K562 (cell line): ENCODE results near the gene HSF2BP. TPM values are rescaled to one million over a fixed set of nuclear protein-coding genes. Genes with fewer than 3 reads are reported as not detected.

Experiments
- ATAC-seq: fragments of 200-7000 bp; cut with Tn5 transposase; 3 replicates; pipeline ENCODE4 v1.9.1; 2020; ENCODE audit warnings: moderate library complexity
- BruUV-seq: library from RNA; stranded (reverse); fragments of 400-500 nt; replicated peaks from 2 replicates; lab custom pipeline; 2021; lab: Mats Ljungman, UMichigan
- CTCF ChIA-PET: fragments of 300-600 bp; formaldehyde crosslinking; extraction: SDS; loops from one replicate; lab custom pipeline; 2021; ENCODE audit warnings: low intra/inter-chr PET ratio; lab: Yijun Ruan, JAX
- POLR2A ChIA-PET: fragments of 300-600, 350-650 bp; sonication (Branson Sonifier 250); formaldehyde crosslinking; extraction: SDS; loops from one replicate; lab custom pipeline; 2021; ENCODE audit warnings: antibody characterized with exemption, inconsistent platforms; lab: Yijun Ruan, JAX
- DNase-seq, 4 experiments: peaks; one replicate each; pipeline versions ENCODE4 v3.0.0 to v3.0.0-alpha.2; 2011 to 2018; ENCODE audit warnings: low spot score in 3 of 4, mixed read lengths in 3 of 4; ENCODE audit errors: extremely low read depth in 1 of 4
- FAIRE-seq: peaks from 2 replicates; lab custom pipeline; 2011; peaks lifted over from hg19 to GRCh38; lab: Jason Lieb, UNC
- H2AFZ ChIP-seq: 2 replicates; pipeline ENCODE4 v1.6.0; 2011; ENCODE audit warnings: low read depth, low read length, control low read depth, inconsistent platforms
- H3K27ac ChIP-seq: fragments of 200-600 bp; 3 replicates; pipeline ENCODE4 v1.8.0; 2011; ENCODE audit warnings: low read depth, mild to moderate bottlenecking, control low read depth, inconsistent platforms, low read length, moderate library complexity, mixed read lengths; ENCODE audit errors: extremely low read depth
- H3K27me3 ChIP-seq, 2 experiments: fragments of 300-600 bp in 1 of 2; 2 replicates in 1 of 2; 3 replicates in 1 of 2; pipeline versions ENCODE4 v1.6.0 to v1.8.0; 2011; ENCODE audit warnings: inconsistent platforms in 2 of 2, low read length in 2 of 2, mild to moderate bottlenecking in 1 of 2, mixed read lengths in 1 of 2, moderate library complexity in 1 of 2; ENCODE audit not compliant: control insufficient read depth in 2 of 2, insufficient read depth in 2 of 2
- H3K36me3 ChIP-seq: fragments of 300-600 bp; 3 replicates; pipeline ENCODE4 v1.8.0; 2011; ENCODE audit warnings: mild to moderate bottlenecking, low read length, inconsistent platforms; ENCODE audit not compliant: control insufficient read depth, insufficient read depth
- H3K4me1 ChIP-seq, 2 experiments: fragments of 200-600 bp in 1 of 2; replicated peaks in 1 of 2; 2 replicates in 1 of 2; 3 replicates in 1 of 2; pipeline versions ENCODE4 v1.5.1 to v1.8.0; 2011; ENCODE audit warnings: inconsistent platforms in 2 of 2, low read length in 2 of 2, mild to moderate bottlenecking in 1 of 2, mixed read lengths in 1 of 2, moderate library complexity in 1 of 2; ENCODE audit not compliant: control insufficient read depth in 2 of 2, insufficient read depth in 2 of 2
- H3K4me2 ChIP-seq: 2 replicates; pipeline ENCODE4 v1.6.1; 2011; ENCODE audit warnings: low read length, control low read depth, inconsistent platforms, mixed read lengths; ENCODE audit not compliant: insufficient read depth
- H3K4me3 ChIP-seq: fragments of 200-600 bp; sonication (generic), shearing (Covaris generic); 2 replicates; pipeline ENCODE4 v1.5.1; 2016; ENCODE audit warnings: control low read depth, inconsistent platforms
- H3K79me2 ChIP-seq: fragments of 200-600 bp; 3 replicates; pipeline ENCODE4 v1.8.0; 2011; ENCODE audit warnings: low read length, inconsistent platforms; ENCODE audit not compliant: control insufficient read depth, insufficient read depth
- H3K9ac ChIP-seq, 2 experiments: 2 replicates each; pipeline versions ENCODE4 v1.6.0 to v1.6.1; 2011; ENCODE audit warnings: low read depth in 2 of 2, low read length in 2 of 2, control low read depth in 1 of 2, inconsistent platforms in 1 of 2, mild to moderate bottlenecking in 1 of 2, mixed read lengths in 1 of 2; ENCODE audit not compliant: insufficient read depth in 1 of 2
- H3K9me1 ChIP-seq: one replicate; pipeline ENCODE4 v1.6.0; 2011; ENCODE audit warnings: inconsistent platforms, mild to moderate bottlenecking, low read length, moderate library complexity; ENCODE audit not compliant: control insufficient read depth, insufficient read depth
- H3K9me3 ChIP-seq: replicated peaks from 2 replicates; pipeline ENCODE4 v1.5.1; 2011; ENCODE audit warnings: low read depth, low read length, inconsistent platforms; ENCODE audit not compliant: control insufficient read depth, insufficient read depth
- H4K20me1 ChIP-seq: replicated peaks from 2 replicates; pipeline ENCODE4 v1.6.1; 2011; ENCODE audit warnings: low read length, inconsistent platforms, mixed read lengths; ENCODE audit not compliant: control insufficient read depth, insufficient read depth
- GTF2A2 ChIP-seq: IDR thresholded peaks from 2 replicates; pipeline ENCODE4 v1.6.1; 2016; ENCODE audit warnings: mild to moderate bottlenecking, missing genetic modification characterization, missing compliant biosample characterization
- NFIC ChIP-seq: fragments of 450-650 bp; IDR thresholded peaks from 2 replicates; pipeline ENCODE4 v1.6.1; 2017; ENCODE audit warnings: mild to moderate bottlenecking, inconsistent platforms
- NFIX ChIP-seq: fragments of 250-450 bp; sonication (Bioruptor Pico); IDR thresholded peaks from 2 replicates; pipeline ENCODE4 v1.4.0; 2020; ENCODE audit warnings: low read depth, mild to moderate bottlenecking, moderate library complexity
- OTX1 ChIP-seq: fragments of 450-650 bp; formaldehyde crosslinking; IDR thresholded peaks from 2 replicates; pipeline ENCODE4 v1.4.0; 2022; ENCODE audit warnings: mild to moderate bottlenecking
- POLR2G ChIP-seq: fragments of 200-400 bp; formaldehyde crosslinking; IDR thresholded peaks from 2 replicates; pipeline ENCODE4 v1.6.1; 2017; ENCODE audit warnings: low read depth, mild to moderate bottlenecking, antibody characterized with exemption, low read length, moderate library complexity
- RBM34 ChIP-seq: fragments of 200-400 bp; formaldehyde crosslinking; IDR thresholded peaks from 2 replicates; pipeline ENCODE4 v1.6.1; 2018; ENCODE audit warnings: low read length, borderline replicate concordance; ENCODE audit not compliant: insufficient read depth
- SMAD3 ChIP-seq: fragments of 450-650 bp; formaldehyde crosslinking; conservative IDR thresholded peaks from 2 replicates; pipeline ENCODE4 v1.4.0; 2020; ENCODE audit warnings: mild to moderate bottlenecking
- STAG1 ChIP-seq: sonication (generic); formaldehyde crosslinking; IDR thresholded peaks from 2 replicates; pipeline ENCODE4 v1.5.0; 2020; ENCODE audit warnings: missing genetic modification reagents, borderline replicate concordance
- STAT5B ChIP-seq: fragments of 250-450 bp; sonication (Bioruptor Pico); IDR thresholded peaks from 2 replicates; pipeline ENCODE4 v1.8.0; 2021; ENCODE audit warnings: mild to moderate bottlenecking, inconsistent platforms
- WGBS: fragments of 100-300 bp; shearing (Covaris generic); methylation state at CpG from one replicate; pipeline ENCODE4 v1.1.6; 2016; ENCODE audit warnings: low coverage, mixed read lengths; ENCODE audit not compliant: insufficient coverage; ENCODE audit errors: missing lambda C conversion rate; 5-methylcytosine and 5-hydroxymethylcytosine counted together
- in situ Hi-C: fragments of 300-500 bp; cut with MboI; formaldehyde crosslinking; loops from 4 replicates; pipeline ENCODE4 v1.15.0; 2018; ENCODE audit warnings: inconsistent platforms, mixed read lengths
- intact Hi-C: fragments of 100-400 bp; cut with micrococcal nuclease; formaldehyde crosslinking; loops from 2 replicates; pipeline ENCODE4 v1.14.2; 2022
- polyA plus RNA-seq, 8 experiments: library from polyadenylated mRNA; depleted of rRNA in 4 of 8; stranded (reverse) in 5 of 8; unstranded in 3 of 8; fragments of >200 nt; fragmentation: Nextera tagmentation in 2 of 8; fragmentation: Illumina TruSeq in 1 of 8; extraction: Ambion mirVana in 2 of 8; extraction: Trizol in 1 of 8; gene quantifications; 2 replicates each; pipeline versions ENCODE4 v1.2.1 to v1.2.3, GENCODE V29; 2011 to 2014; ENCODE audit warnings: inconsistent platforms in 1 of 8, missing spikeins in 1 of 8
- total RNA-seq, 7 experiments: library from RNA; depleted of rRNA in 6 of 7; stranded (reverse); fragments of >200 nt in 6 of 7; fragmentation: Illumina TruSeq in 2 of 7; extraction: Trizol in 2 of 7; gene quantifications; 2 replicates each; pipeline versions ENCODE4 v1.2.1 to v1.2.3, GENCODE V29; 2011 to 2021; ENCODE audit warnings: low replicate concordance in 1 of 7
- TF ChIP-seq, protein P1 (sequence below): sonication (generic); formaldehyde crosslinking; IDR thresholded peaks from 2 replicates; pipeline ENCODE4 v1.8.1; 2023; ENCODE audit warnings: mild to moderate bottlenecking, missing genetic modification reagents
- TF ChIP-seq, protein P2 (sequence below), 3 experiments: IDR thresholded peaks in 2 of 3; conservative IDR thresholded peaks in 1 of 3; 2 replicates each; pipeline ENCODE4 v1.5.1; 2011 to 2012; ENCODE audit warnings: low read length in 3 of 3, mild to moderate bottlenecking in 3 of 3, control low read depth in 2 of 3, improper control_type of control experiment in 1 of 3, inconsistent platforms in 1 of 3, low read depth in 1 of 3, mixed read lengths in 1 of 3, moderate library complexity in 1 of 3; ENCODE audit not compliant: insufficient read depth in 2 of 3

The HSF2BP gene
- total and polyA plus RNA-seq, 9 of the 15 experiments (the other 6 are each of a cell fraction or from before 2014, with no cell fraction given) = 0.04 to 0.57 (median 0.20) TPM; not detected in 2

- Histone ChIP-seq H3K9me1 (no peaks in the 10 kb centered on the region), H3K36me3 (peaks cover 99% of the 10 kb centered on the region)
- intact Hi-C loops = no loop called here
- CTCF ChIA-PET = no interaction called here
- WGBS = 92% methylated on average over 32 of the region's 32 CpGs
- no TSS peak for BruUV-seq
- TF ChIP-seq STAG1 (CRISPR knock-in tag) = peak; percentile 20; the same call in 1 of the 2 replicates
- peak; percentile 57 for TF ChIP-seq POLR2G
- no peak for TF ChIP-seq OTX1
- TF ChIP-seq, protein P1, sequence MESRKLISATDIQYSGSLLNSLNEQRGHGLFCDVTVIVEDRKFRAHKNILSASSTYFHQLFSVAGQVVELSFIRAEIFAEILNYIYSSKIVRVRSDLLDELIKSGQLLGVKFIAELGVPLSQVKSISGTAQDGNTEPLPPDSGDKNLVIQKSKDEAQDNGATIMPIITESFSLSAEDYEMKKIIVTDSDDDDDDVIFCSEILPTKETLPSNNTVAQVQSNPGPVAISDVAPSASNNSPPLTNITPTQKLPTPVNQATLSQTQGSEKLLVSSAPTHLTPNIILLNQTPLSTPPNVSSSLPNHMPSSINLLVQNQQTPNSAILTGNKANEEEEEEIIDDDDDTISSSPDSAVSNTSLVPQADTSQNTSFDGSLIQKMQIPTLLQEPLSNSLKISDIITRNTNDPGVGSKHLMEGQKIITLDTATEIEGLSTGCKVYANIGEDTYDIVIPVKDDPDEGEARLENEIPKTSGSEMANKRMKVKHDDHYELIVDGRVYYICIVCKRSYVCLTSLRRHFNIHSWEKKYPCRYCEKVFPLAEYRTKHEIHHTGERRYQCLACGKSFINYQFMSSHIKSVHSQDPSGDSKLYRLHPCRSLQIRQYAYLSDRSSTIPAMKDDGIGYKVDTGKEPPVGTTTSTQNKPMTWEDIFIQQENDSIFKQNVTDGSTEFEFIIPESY (CRISPR knock-in tag) = peak; percentile 84
- no peak for TF ChIP-seq RBM34
- TF ChIP-seq NFIC = peak; percentile 90
- TF ChIP-seq, protein P2, sequence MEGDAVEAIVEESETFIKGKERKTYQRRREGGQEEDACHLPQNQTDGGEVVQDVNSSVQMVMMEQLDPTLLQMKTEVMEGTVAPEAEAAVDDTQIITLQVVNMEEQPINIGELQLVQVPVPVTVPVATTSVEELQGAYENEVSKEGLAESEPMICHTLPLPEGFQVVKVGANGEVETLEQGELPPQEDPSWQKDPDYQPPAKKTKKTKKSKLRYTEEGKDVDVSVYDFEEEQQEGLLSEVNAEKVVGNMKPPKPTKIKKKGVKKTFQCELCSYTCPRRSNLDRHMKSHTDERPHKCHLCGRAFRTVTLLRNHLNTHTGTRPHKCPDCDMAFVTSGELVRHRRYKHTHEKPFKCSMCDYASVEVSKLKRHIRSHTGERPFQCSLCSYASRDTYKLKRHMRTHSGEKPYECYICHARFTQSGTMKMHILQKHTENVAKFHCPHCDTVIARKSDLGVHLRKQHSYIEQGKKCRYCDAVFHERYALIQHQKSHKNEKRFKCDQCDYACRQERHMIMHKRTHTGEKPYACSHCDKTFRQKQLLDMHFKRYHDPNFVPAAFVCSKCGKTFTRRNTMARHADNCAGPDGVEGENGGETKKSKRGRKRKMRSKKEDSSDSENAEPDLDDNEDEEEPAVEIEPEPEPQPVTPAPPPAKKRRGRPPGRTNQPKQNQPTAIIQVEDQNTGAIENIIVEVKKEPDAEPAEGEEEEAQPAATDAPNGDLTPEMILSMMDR (IDR thresholded peaks at IDR 0.05 in 2 of 3, conservative IDR thresholded peaks at IDR 0.05 in 1 of 3; ENCODE audit: insufficient read depth in 2 of 3, low read depth in 1 of 3, low read length in 3 of 3) = no peak
- no peak for TF ChIP-seq SMAD3 (CRISPR knock-in tag)
- TF ChIP-seq STAT5B (CRISPR knock-in tag) = no peak
- no peak for TF ChIP-seq GTF2A2 (tag)
- peak; percentile 27; the same call in 1 of the 2 replicates for TF ChIP-seq NFIX (CRISPR knock-in tag)
- TF ChIP-seq, all 486 proteins: peak for 5
- H3K9ac ChIP-seq = peak overlapping the region in 1 of 2 experiments; percentile 64; a peak in 1 of 4 replicates
- no peaks in the 10 kb centered on the region for H4K20me1 ChIP-seq
- H3K4me3 ChIP-seq = no peak overlapping the region
- H3K4me1 ChIP-seq = peaks cover 0 to 19% of the 10 kb centered on the region in 2 experiments; a peak in 1 of 5 replicates
- H2AFZ ChIP-seq = no peak overlapping the region
- H3K27ac ChIP-seq = no peak overlapping the region
- H3K27me3 ChIP-seq = no peaks in the 10 kb centered on the region
- in situ Hi-C loops = no loop called here
- POLR2A ChIA-PET = interaction anchor here (0.6 to 1.7 kb wide), 4 partner anchors 9 to 24 kb away, joined by 3 to 5 read pairs (median 4); no protein-coding TSS in a partner anchor
- no peak for DNase-seq
- H3K79me2 ChIP-seq = no peaks in the 10 kb centered on the region
- no peaks in the 10 kb centered on the region for H3K9me3 ChIP-seq
- no peak for FAIRE-seq
- ATAC-seq = no peak; the same call in 2 of the 3 replicates
- no peak overlapping the region for H3K4me2 ChIP-seq
Observed at GRCh38 chr21:43689556-43690337, 30.5 kb upstream of the HSF2BP start.
